ENCODE measurements around the gene DNAAF2. TPM values are rescaled to one million over a fixed set of nuclear protein-coding genes. Genes with fewer than 3 reads are reported as not detected.
A peak's percentile ranks its signal among the peaks of the same experiment; 100 is the strongest.

Gene DNAAF2, protein sequence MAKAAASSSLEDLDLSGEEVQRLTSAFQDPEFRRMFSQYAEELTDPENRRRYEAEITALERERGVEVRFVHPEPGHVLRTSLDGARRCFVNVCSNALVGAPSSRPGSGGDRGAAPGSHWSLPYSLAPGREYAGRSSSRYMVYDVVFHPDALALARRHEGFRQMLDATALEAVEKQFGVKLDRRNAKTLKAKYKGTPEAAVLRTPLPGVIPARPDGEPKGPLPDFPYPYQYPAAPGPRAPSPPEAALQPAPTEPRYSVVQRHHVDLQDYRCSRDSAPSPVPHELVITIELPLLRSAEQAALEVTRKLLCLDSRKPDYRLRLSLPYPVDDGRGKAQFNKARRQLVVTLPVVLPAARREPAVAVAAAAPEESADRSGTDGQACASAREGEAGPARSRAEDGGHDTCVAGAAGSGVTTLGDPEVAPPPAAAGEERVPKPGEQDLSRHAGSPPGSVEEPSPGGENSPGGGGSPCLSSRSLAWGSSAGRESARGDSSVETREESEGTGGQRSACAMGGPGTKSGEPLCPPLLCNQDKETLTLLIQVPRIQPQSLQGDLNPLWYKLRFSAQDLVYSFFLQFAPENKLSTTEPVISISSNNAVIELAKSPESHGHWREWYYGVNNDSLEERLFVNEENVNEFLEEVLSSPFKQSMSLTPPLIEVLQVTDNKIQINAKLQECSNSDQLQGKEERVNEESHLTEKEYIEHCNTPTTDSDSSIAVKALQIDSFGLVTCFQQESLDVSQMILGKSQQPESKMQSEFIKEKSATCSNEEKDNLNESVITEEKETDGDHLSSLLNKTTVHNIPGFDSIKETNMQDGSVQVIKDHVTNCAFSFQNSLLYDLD
- total RNA-seq (2014; rRNA removed; shearing (Covaris generic)) (11.0 and 11.1 TPM in 2 replicates), polyA plus RNA-seq (2016; fragmentation: Nextera tagmentation; extraction: Ambion mirVana) (11.1 and 12.8 TPM in 2 replicates)

DNA sequence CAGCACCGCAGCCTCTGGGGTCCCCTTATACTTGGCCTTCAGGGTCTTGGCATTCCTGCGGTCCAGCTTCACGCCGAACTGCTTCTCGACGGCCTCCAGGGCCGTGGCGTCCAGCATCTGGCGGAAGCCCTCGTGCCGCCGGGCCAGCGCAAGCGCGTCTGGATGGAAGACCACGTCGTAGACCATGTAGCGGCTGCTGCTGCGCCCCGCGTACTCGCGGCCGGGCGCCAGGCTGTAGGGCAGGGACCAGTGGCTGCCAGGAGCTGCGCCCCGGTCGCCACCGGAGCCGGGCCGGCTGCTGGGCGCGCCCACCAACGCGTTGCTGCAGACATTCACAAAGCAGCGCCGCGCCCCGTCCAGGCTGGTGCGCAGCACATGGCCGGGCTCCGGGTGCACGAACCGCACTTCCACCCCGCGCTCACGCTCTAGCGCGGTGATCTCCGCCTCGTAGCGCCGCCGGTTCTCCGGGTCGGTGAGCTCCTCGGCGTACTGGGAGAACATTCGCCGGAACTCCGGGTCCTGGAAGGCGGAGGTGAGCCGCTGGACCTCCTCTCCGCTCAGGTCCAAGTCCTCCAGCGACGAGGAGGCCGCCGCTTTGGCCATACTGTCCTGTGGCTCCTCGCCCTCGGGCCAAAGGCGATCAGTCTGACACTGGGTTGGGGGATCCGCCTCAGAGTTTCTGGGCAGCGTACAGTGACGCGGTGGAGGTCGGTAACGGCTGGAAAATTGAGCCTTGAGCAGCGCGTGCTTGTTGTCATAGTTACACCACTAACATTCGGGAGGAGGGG is at the start of gene DNAAF2:
DNAAF2 (minus strand) TSS at position 698 of the 788 bp plus-strand sequence; CDS start at position 603, 95 bp downstream.
- DNase-seq = peak; percentile 85
- Histone ChIP-seq H3F3A (ENCODE audit: insufficient read depth) (peaks cover 11% of the 10 kb centered on the region), H3K4me1 (ENCODE audit: insufficient read depth) (peaks cover 21% of the 10 kb centered on the region), H3K4me3 (peak within 1 kb of the TSS; percentile 83), H3K27ac (peak within 1 kb of the TSS; percentile 90), H4K20me1 (ENCODE audit: insufficient read depth) (no peaks in the 10 kb centered on the region), H3K79me2 (ENCODE audit: insufficient read depth) (peaks cover 86% of the 10 kb centered on the region), H2AFZ (peak within 1 kb of the TSS; percentile 87), H3K27me3 (replicated peaks; ENCODE audit: insufficient read depth) (no peaks in the 10 kb centered on the region), H3K9me3 (ENCODE audit: low read depth) (no peaks in the 10 kb centered on the region), H3K4me2 (ENCODE audit: unreplicated experiment) (peak within 1 kb of the TSS; percentile 80), H3K9ac (peak within 1 kb of the TSS; percentile 90), H3K36me3 (ENCODE audit: low read depth) (peaks cover 4% of the 10 kb centered on the region; the same call in 1 of the 2 replicates), H3K9me2 (ENCODE audit: insufficient read depth) (no peaks in the 10 kb centered on the region)
- in situ Hi-C loops (cut with MboI) = loop anchor here (10.0 kb wide), 1 partner anchor 130 kb away; the partner anchor contains the start of gene KLHDC2
- WGBS, 2 experiments (ENCODE audit: low coverage in 1 of 2, low lambda C conversion rate in 2 of 2, missing lambda C conversion rate in 2 of 2) = 0 to 2% methylated on average over 70 to 80 of the region's 80 CpGs
- no peak for TF ChIP-seq EZH2phosphoT487 (IDR thresholded peaks at IDR 0.05; ENCODE audit: insufficient read depth, low read depth)

DNA sequence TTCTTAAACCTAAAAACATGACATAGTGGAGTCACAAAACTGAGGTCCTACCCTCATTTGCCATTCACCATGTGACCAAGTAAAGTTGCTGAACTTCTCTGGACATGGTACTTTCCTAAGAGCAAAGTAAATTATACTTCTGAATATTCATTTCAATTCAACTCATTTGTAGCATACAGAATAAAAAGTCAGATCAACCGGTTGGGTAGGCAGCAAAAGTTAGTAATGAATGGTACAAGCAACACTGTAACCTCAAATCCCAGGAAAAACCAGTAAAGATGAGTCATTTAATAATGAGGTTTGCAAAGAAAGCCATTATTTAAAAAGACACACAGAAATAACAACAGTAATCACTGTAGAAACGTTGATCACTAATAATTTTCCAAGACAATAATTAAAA is 44.2 kb upstream of the DNAAF2 start:
- H3K9me3 ChIP-seq (ENCODE audit: low read depth) = no peaks in the 10 kb centered on the region
- no peak overlapping the region for H3K9ac ChIP-seq
- H2AFZ ChIP-seq = no peak overlapping the region
- no peaks in the 10 kb centered on the region for H3K9me2 ChIP-seq (ENCODE audit: insufficient read depth)
- no peak overlapping the region for H3K4me2 ChIP-seq (ENCODE audit: unreplicated experiment)
- peak; percentile 34 for DNase-seq
- H3K27ac ChIP-seq = no peak overlapping the region
- TF ChIP-seq EZH2phosphoT487 (IDR thresholded peaks at IDR 0.05; ENCODE audit: insufficient read depth, low read depth) (no peak), EZH2 (IDR thresholded peaks at IDR 0.05; ENCODE audit: insufficient read depth, poor library complexity, severe bottlenecking) (no peak)
- no peaks in the 10 kb centered on the region for H3K36me3 ChIP-seq (ENCODE audit: low read depth)
- no peaks in the 10 kb centered on the region for H4K20me1 ChIP-seq (ENCODE audit: insufficient read depth)
- in situ Hi-C loops (cut with MboI) = no loop called here
- no peaks in the 10 kb centered on the region for H3F3A ChIP-seq (ENCODE audit: insufficient read depth)
- H3K4me1 ChIP-seq (ENCODE audit: insufficient read depth) = no peaks in the 10 kb centered on the region; the same call in 1 of the 2 replicates
- H3K4me3 ChIP-seq = no peak overlapping the region
- WGBS, 2 experiments (ENCODE audit: low coverage in 1 of 2, low lambda C conversion rate in 2 of 2, missing lambda C conversion rate in 2 of 2) = 38 to 53% methylated on average over 2 of the region's 2 CpGs
- H3K27me3 ChIP-seq (replicated peaks; ENCODE audit: insufficient read depth) = no peaks in the 10 kb centered on the region
- H3K79me2 ChIP-seq (ENCODE audit: insufficient read depth) = no peaks in the 10 kb centered on the region

DNA sequence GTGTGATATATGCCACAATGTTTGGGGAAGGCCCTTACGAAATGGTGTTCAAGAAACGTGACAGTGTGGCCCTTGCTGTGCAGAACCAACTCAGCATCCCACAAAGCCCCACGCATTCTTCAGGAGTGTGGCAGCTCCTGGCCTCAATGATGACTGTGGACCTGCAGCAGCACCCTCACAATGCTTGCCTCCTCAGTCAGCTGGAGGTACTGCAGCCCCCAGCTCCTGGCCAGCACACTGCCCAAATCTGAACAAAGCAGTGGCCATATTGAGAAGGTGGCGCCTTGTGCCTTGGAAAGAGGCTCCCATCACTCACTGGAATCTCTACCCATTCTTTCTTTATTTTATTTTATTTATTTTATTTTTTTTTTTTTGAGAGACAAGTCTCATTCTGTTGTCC is 42.6 kb upstream of the DNAAF2 start:
- in situ Hi-C loops (cut with MboI) = no loop called here
- no peaks in the 10 kb centered on the region; the same call in 1 of the 2 replicates for H3K4me1 ChIP-seq (ENCODE audit: insufficient read depth)
- TF ChIP-seq EZH2phosphoT487 (IDR thresholded peaks at IDR 0.05; ENCODE audit: insufficient read depth, low read depth) = no peak
- TF ChIP-seq EZH2 (IDR thresholded peaks at IDR 0.05; ENCODE audit: insufficient read depth, poor library complexity, severe bottlenecking) = no peak
- no peak overlapping the region for H3K4me3 ChIP-seq
- no peaks in the 10 kb centered on the region for H3K27me3 ChIP-seq (replicated peaks; ENCODE audit: insufficient read depth)
- DNase-seq = peak; percentile 24
- no peaks in the 10 kb centered on the region for H4K20me1 ChIP-seq (ENCODE audit: insufficient read depth)
- H3F3A ChIP-seq (ENCODE audit: insufficient read depth) = no peaks in the 10 kb centered on the region
- H2AFZ ChIP-seq = no peak overlapping the region
- H3K9me3 ChIP-seq (ENCODE audit: low read depth) = no peaks in the 10 kb centered on the region
- 97 to 98% methylated on average over 4 of the region's 4 CpGs for WGBS, 2 experiments (ENCODE audit: low coverage in 1 of 2, low lambda C conversion rate in 2 of 2, missing lambda C conversion rate in 2 of 2)
- H3K79me2 ChIP-seq (ENCODE audit: insufficient read depth) = no peaks in the 10 kb centered on the region
- H3K27ac ChIP-seq = no peak overlapping the region
- no peak overlapping the region for H3K4me2 ChIP-seq (ENCODE audit: unreplicated experiment)
- H3K9me2 ChIP-seq (ENCODE audit: insufficient read depth) = no peaks in the 10 kb centered on the region
- no peak overlapping the region for H3K9ac ChIP-seq
- H3K36me3 ChIP-seq (ENCODE audit: low read depth) = no peaks in the 10 kb centered on the region

DNA sequence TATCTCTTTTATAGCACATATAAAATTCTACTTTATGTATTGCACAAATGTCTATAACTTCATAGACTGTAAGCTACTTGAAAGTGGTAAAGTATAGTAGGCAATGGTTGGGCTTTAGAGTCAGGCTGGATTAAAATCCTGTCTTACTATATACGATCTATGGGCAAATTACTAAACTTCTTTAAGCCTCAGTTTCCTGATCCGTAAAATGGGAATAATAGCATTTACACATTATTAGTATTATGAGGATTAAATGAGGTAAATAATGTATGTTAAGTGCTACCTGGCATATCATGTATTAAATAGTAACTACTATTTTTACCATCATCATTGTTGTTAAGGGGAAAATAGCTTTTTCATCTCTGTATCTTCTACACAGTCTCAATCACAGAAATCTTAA is 38.5 kb upstream of the DNAAF2 start:
- Histone ChIP-seq H2AFZ (no peak overlapping the region), H3K27ac (no peak overlapping the region), H3F3A (ENCODE audit: insufficient read depth) (no peaks in the 10 kb centered on the region), H3K27me3 (replicated peaks; ENCODE audit: insufficient read depth) (no peaks in the 10 kb centered on the region), H3K9ac (no peak overlapping the region), H3K4me1 (ENCODE audit: insufficient read depth) (no peaks in the 10 kb centered on the region), H3K4me2 (ENCODE audit: unreplicated experiment) (no peak overlapping the region), H3K9me2 (ENCODE audit: insufficient read depth) (no peaks in the 10 kb centered on the region), H3K9me3 (ENCODE audit: low read depth) (no peaks in the 10 kb centered on the region), H3K4me3 (no peak overlapping the region), H3K36me3 (ENCODE audit: low read depth) (no peaks in the 10 kb centered on the region), H3K79me2 (ENCODE audit: insufficient read depth) (no peaks in the 10 kb centered on the region), H4K20me1 (ENCODE audit: insufficient read depth) (no peaks in the 10 kb centered on the region)
- WGBS, 2 experiments (ENCODE audit: low coverage in 1 of 2, low lambda C conversion rate in 2 of 2, missing lambda C conversion rate in 2 of 2) = 96 to 98% methylated on average over 2 of the region's 2 CpGs
- no peak for DNase-seq
- in situ Hi-C loops (cut with MboI) = no loop called here
- TF ChIP-seq EZH2 (IDR thresholded peaks at IDR 0.05; ENCODE audit: insufficient read depth, poor library complexity, severe bottlenecking) = no peak
- no peak for TF ChIP-seq EZH2phosphoT487 (IDR thresholded peaks at IDR 0.05; ENCODE audit: insufficient read depth, low read depth)

All from GM23248 (cell line).